ENCODE data around the gene WDCP.

- no peak for TF ChIP-seq CTCF (IDR thresholded peaks at IDR 0.05; ENCODE audit: low read depth, low read length)
- no peak for TF ChIP-seq POLR2A (IDR thresholded peaks at IDR 0.05; ENCODE audit: extremely low read depth, insufficient read length)
Observed at GRCh38 chr2:24080701-24081100, 33.5 kb upstream of the WDCP start.
